ENCODE measurements around the gene DSTN.

- TF ChIP-seq CTCF (conservative IDR thresholded peaks at IDR 0.05), result no peak
- no peak for TF ChIP-seq ZFX (IDR thresholded peaks at IDR 0.05)
These were observed 46.8 kb downstream of the DSTN start for GRCh38 chr20:17616480-17617211.
